GM19395 (cell line): ENCODE data around the gene TBC1D5.
A peak's percentile ranks its signal among the peaks of the same experiment; 100 is the strongest.
"Not testable (repeated sequence)": the region's sequence is repeated elsewhere in the genome, so short reads cannot be mapped to it uniquely, and the experiment has no call there.

Source experiments
- ATAC-seq: cut with Tn5 transposase; IDR thresholded peaks from one replicate; pipeline ENCODE4 v1.9.1; 2021; ENCODE audit warnings: mild to moderate bottlenecking, moderate library complexity; ENCODE audit not compliant: unreplicated experiment

TBC1D5 gene, protein sequence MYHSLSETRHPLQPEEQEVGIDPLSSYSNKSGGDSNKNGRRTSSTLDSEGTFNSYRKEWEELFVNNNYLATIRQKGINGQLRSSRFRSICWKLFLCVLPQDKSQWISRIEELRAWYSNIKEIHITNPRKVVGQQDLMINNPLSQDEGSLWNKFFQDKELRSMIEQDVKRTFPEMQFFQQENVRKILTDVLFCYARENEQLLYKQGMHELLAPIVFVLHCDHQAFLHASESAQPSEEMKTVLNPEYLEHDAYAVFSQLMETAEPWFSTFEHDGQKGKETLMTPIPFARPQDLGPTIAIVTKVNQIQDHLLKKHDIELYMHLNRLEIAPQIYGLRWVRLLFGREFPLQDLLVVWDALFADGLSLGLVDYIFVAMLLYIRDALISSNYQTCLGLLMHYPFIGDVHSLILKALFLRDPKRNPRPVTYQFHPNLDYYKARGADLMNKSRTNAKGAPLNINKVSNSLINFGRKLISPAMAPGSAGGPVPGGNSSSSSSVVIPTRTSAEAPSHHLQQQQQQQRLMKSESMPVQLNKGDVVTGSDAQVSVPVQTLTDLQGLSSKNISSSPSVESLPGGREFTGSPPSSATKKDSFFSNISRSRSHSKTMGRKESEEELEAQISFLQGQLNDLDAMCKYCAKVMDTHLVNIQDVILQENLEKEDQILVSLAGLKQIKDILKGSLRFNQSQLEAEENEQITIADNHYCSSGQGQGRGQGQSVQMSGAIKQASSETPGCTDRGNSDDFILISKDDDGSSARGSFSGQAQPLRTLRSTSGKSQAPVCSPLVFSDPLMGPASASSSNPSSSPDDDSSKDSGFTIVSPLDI

DNA sequence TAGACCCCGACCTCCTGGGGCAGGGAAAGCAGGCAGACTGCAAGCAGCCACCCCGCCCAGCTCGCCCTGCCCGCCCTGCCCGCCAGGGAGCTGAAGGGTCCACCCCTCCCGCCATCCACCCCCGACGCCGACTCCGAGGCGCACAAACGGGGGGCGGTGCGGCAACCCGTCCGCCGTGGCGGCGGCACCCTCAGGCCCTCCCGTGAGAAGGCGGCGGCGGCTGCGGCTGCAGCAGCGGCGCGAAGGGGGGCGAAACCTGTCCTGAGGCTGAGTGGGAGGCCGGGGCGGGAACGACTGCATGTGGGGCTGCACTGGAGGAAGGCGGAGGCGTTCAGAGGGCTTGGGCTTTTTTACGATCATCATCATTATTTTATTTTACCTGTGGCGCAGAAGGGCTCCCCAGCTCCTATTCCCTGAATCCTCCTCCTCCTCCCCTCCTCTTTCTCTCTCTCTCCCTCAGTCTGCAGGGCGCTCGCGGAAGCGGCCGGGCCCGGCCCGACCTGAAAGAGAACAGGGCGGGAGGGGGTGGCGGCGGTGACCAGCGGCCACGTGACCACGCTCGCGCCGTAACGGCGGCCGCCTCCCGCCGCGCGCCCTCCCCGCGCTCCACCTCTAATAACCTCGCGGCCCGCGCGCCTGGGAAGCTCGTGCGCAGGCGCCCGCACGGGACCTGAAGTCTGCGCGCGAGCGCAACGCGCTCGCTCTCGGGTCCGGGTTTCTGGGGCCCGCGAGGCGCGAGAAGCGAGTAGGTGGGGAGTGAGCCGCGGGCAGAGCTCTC, at the start of gene TBC1D5:
Gene TBC1D5, minus strand, starts transcription at position 530 of the 778 bp plus-strand sequence. CDS start 234,061 bp downstream, outside the sequence.
- peak; percentile 68 for ATAC-seq

DNA sequence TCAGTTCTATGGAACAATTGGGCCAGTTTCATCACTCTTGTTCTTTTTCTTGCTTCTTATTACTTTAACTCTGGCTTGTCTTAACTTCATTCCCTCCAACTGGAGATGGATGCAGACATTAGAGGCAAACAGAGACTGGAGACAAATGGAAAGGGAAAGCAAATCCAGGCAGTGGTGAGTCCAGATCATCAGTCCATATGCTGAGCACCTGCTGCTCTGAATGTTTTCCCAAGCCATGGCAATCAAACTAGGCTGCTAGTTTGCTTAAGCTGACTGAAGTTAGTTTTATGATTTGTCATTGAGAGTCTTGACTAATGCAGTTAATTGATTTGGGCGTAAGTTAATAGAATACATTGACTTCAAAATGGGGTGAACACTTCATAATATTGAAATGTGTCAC, 41.0 kb upstream of the TBC1D5 start:
- ATAC-seq = no peak

DNA sequence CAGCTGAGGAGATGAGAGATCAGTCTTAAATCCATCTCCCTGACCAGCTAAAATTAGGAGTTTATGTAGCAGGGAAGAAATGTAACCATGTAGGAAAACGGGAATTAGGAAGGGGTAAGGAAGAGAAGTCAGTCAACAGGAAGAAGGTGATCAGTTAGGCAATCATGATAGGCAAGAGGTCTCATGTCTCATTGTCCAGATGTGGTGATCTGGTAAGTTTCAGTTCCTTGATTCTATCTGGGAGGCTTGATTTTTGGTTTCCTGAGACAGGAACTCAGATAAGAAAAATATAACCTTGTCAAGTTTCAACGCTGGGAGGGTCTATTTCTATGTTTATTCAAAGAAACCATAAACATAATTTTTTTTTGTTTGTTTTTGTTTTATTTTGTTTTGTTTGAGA, 40.3 kb upstream of the TBC1D5 start:
- ATAC-seq = no peak

DNA sequence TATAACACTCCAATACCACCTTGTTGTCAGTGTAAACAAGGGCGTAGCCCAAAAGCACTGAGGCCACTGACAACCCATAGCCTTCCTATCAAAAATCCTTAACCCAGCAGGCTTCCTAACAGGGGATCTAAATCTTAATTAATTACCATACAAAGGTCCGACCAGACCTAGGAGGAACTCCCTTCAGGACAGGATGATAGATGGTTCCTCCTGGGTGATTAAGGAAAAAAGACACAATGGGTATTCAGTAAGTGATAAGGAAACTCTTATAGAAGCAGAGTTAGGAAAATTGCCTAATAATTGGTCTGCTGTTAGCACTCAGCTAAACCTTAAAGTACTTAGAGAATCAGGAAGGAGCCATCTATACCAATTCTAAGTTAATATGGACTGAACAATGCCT, 37.9 kb upstream of the TBC1D5 start:
- ATAC-seq = not testable (repeated sequence)

DNA sequence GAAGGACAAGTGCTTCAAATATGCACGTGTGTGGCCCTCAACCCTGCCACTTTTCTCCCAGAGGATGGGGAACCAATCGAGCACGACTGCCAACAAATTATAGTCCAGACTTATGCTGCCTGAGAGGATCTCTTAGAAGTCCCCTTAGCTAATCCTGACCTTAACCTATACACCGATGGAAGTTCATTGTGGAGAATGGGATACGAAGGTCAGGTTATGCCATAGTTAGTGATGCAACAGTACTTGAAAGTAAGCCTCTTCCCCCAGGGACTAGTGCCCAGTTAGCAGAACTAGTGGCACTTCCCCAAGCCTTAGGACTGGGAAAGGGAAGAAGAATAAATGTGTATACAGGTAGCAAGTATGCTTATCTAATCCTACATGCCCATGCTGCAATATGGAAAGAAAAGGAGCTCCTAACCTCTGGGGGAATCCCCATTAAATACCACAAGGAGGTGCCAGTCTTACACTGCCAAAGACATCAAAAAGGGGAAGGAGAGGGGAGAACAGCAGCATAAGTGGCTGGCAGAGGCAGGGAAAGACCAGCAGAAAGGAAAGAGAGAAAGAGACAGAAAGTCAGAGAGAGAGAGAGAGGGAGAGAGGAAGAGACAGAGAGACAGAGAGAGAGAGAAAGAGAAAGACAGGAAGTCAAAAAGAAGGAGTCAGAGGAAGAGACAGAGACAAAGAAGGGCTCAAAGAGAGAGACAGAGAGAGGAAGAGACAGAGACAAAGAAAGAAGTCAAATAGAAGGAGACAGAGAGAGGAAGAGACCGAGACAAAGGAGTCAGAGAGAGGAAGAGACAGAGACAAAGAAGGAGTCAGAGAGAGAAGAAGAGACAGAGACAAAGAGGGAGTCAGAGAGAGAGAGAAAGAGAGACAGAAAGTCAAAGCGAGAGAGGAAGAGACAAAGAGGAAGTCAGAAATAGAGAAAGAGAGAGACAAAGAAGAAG, 37.1 kb upstream of the TBC1D5 start:
- not testable (repeated sequence) for ATAC-seq

DNA sequence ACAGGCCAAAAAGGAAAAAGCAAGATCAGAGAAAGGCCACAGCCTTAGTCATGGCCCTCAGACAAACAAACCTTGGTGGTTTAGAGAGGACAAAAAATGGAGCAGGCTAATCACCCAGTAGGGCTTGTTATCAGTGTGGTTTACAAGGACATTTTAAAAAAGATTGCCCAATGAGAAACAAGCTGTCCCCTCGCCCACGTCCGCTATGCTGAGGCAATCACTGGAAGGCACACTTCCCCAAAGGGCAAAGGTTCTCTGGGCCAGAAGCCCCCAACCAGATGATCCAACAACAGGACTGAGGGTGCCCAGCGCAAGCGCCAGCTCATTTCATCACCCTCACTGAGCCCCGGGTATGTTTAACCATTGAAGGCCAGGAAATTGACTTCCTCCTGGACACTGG, 34.9 kb upstream of the TBC1D5 start:
- ATAC-seq = not testable (repeated sequence)

DNA sequence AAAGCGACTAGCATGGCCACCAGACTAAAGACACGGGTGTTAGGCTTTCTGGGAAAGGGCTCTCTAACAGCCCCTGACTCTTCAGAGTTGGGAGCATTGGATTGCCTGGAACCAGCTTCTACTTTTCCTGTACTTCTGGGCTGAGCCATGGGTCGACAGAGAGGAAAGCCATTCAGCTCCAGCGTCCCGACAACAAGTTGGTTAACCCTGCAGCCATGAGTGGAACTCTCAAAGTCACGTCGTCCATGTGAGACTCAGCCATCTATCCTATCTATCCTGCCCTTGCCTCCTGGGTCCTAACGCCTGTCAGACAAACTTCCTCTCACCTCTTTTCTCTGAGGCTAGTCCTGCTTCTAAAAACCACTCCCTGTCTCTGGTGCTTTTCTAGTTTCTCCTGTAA, 32.6 kb upstream of the TBC1D5 start:
- ATAC-seq = no peak

DNA sequence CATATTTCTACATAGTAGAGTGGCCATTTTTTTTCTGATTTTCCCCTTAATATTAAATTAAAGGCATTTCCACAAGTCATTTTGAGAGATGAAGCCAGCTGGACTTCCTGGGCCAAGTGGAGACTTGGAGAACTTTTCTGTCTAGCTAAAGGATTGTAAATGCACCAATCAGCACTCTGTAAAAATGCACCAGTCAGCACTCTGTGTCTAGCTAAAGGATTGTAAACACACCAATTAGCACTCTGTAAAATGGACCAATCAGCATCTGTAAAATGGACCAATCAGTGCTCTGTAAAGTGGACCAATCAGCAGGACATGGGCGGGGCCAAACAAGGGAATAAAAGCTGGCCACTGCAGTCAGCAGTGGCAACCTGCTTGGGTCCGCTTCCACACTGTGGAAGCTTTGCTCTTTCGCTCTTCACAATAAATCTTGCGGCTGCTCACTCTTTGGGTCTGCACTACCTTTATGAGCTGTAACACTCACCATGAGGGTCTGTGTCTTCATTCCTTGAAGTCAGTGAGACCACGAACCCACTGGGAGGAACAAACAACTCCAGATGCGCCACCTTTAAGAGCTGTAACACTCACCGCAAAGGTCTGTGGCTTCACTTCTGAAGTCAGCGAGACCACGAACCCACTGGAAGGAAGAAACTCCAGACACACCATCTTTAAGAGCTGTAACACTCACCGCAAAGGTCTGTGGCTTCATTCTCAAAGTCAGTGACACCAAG, 31.9 kb upstream of the TBC1D5 start:
- ATAC-seq = not testable (repeated sequence)

DNA sequence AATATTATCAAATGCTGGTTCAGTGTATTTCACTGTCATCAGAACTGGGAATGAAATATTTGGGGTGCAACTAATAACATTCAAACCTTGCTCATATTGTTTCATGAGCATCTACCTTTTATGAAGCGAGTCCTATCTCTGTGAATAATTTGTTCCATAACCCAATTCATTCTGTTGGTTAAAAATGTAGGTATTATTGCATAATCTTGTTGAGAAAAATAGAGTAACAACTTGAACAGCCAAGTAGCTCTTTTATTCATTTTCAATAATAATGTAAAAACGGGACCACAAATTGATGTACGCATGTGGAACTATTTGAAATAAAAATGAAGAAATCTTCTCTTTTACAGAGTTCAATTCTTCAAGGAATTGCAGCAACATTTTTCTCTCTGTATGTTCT, 30.1 kb upstream of the TBC1D5 start:
- no peak for ATAC-seq

DNA sequence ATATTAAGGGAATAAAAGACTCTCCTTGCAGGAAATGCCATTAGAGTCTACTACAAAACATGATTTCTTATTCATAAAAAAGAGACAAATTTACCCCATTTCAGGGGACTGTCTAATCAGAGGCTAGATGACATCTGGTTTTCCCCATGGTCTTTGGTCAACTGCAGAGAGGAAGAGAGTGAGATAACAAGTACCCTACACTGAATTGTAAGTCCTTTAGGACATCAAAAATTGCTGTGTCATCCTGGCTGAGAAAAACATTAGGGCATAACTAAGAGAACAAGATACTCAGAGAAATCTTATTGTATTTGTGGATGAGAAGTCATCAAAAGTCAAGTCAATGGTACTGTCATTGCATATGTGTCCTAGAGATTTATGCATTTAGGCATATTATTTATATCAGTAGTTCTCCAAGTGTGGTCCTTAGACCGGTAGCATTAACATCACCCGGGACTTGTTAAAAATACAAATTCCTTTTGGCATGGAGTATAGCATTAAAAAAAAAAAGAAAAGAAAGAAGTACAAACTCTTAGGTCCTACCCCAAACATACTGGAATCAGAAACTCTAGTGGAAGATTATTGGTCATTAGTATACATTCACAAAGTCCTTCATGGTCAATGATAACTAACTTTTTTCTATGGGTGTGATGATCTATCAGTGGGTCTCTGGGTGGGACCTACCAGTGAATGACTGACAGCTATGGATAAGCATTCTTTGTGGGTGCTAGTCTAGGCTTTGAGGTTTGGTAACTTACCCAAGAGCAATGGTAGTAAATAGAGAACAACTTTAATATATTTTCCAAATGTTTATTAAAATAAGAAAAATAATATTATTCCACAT, 29.0 kb upstream of the TBC1D5 start:
- no peak for ATAC-seq

DNA sequence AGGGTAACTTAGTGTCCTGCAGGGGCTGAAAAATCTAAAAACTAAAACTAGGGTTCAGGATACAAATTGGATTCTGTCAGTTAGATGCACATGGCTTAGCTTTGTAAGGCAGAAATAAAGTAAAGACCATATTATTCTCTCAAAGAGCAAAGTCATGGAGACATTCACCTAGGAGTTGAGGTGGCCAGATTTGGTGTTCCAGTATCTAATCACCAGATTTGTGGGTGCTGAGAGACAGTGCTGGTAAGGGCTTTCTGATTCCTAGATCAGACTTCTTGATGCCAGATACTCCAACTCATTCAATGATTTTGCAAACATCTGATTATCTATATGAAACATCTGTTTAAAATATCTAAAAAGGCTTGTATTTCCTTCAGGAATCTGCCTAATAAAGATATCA, 28.3 kb upstream of the TBC1D5 start:
- no peak for ATAC-seq

DNA sequence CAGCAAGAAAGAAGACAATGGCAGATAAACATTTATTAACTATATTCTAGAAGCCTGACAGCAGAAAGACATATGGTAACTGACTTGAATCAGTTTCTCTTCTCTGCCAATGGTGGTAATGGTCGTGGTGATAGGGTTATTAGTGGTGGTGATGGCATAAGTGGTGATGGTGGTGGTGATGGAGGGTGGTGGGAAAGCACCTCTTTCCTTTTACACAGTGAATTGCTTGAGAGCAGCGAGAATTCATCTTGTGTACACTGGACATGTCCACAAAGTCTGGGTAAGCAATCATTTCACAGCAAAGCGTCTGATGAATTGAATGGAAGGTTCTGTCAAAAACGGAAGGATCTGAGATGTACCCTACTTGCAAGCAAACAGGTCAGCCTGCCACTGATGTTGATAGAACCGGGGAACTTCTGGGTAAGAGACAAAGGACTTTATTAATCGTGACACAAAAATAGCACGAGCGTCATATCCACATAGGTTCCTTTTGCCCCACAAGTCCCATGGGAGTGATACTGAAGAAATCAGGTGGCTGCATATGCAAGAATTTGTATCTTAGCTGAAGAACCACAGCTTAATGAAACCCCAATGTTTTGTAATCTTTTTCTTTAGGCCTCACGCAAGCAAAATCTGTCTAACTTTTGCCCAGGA, 23.5 kb upstream of the TBC1D5 start:
- ATAC-seq = peak; percentile 75

DNA sequence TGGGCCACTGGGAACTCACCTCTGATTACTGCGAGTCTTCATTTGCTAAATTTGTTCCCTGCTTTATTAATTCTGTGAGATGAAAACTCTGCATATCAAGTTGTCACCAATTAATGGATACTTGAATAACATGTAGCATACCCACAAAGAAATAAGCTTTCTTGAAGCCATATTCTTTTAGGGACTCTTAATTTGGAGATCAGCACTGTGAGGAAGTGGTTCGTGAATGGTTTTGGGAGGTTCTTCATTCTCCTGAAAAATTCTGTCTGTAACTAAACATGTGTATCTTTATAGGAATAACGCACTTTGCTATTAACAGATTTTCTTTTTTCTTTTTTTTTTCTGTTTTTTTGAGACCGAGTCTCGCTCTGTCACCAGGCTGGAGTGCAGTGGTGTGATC, 19.1 kb upstream of the TBC1D5 start:
- no peak for ATAC-seq

DNA sequence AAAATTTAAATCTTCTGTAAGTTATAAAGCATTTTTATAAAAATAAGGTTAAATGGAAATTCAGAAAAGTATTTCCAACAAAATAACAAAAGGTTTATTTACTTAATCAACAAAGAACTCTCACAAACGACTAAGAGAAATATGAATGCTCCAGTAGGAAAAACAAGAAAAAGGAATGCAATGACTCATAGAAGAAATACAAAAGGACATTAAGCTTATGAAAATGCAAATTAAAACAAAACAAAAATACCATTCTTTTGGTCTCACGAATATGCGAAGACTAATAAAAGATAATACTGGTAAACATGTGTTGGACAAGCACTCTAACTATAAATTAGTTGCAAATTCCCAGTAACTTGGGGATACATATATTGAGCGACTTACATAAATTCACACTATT, 17.5 kb upstream of the TBC1D5 start:
- no peak for ATAC-seq

DNA sequence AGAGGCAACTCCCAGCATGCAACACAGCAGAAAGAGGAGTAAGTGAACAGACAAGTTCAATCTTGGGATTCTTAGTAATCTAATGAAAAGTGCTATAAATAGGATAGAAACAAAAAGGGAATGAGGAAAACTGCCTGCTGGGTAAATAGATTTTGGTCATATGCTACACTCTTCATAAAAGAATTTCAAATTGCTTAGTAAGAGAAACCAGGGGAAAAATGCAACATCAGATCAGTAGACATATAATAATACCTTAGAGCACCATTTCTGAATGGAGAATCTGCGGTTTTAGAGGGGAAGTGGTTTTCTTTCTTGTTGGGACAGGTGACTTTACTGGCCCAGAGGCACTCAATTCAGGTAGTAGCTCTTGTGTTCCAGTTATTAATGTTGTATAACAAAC, 13.4 kb upstream of the TBC1D5 start:
- ATAC-seq = peak; percentile 79

DNA sequence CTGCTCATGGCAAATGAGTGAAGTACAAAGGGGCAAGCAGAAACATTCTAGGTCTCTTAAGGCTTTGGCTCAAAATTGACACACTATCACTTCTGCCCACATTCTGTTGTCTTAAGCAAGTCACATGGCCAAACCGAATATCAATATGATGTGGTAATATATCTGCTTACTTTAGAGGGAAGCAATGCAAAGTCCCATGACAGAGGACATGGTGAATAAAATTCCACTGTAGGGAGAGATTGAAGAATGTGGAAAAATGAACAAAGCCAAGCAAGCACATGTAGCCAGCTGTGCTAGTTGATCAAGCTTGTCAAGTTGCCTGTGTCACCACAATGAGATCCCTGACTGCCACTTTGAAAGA, 11.2 kb upstream of the TBC1D5 start:
- no peak for ATAC-seq

DNA sequence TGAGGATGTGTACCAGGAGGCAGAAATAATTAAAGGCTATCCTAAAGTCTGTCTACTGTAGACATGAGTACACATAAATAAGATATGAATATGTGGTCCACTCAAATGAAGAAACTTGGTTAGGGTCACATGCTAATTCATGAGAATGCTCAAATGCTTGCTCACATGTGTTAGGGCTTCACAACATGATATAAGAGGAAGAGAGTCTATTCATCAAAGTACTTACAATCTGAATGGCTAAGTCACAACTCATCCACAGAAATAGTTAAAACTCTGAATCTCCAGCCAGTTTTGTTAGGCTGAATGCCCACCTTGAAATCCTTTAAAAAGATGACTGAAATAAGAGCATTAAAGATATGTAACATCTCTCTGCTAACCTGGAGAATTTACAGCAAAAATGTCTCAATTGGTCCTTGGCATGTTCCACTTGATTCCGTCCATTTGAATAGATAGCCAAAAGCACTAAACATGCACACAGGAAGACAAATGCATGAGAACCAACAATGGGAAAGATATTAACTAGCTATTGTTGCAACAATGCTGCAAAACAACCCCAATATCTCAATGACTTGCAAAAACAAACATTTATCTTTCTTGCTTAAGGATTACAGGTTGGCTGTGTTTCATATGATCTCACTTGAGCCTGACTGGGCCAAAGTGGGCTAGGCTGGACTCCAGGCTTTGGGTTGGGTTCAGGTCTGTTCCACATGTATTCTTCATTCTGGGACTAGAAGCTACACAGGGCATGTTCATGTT, 10.6 kb upstream of the TBC1D5 start:
- no peak for ATAC-seq

DNA sequence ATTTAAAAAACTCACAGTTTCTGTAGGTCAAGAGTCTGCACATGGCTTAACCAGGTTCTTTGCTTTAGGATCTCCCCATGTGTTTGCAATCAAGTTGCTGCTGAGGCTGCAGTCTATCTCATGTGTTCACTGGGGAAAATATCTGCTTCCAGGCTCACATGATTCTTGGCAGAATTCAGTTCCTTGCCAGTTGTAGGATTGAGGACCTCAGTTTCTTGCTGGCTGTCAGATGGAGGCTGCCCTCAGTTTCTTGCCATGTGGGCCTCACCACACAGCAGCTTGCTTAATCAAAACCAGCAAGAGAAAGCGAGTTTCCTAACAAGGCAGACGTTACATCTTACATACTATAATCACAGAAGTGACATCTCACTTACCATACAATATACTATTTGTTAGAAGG, 10.0 kb upstream of the TBC1D5 start:
- ATAC-seq = no peak
